Adrenal gland (tissue), 12 donors: Measurements from ENCODE around the gene CNOT6L. TPM values are rescaled to one million over a fixed set of nuclear protein-coding genes. Genes with fewer than 3 reads are reported as not detected.

Source experiments
- DNase-seq, 7 donors: peaks; one replicate each; pipeline ENCODE4 v3.0.0-alpha.2; 2019 to 2020
- H3K27ac ChIP-seq, 5 donors: fragments of 200-600 bp; sonication (generic) in 4 of 5; 1 replicate in 3 of 5; 2 replicates in 2 of 5; pipeline versions ENCODE4 v1.5.1 to v1.8.0; 2016 to 2020; ENCODE audit warnings: mild to moderate bottlenecking in 1 of 5
- H3K27me3 ChIP-seq: fragments of 200-600 bp; 2 replicates; pipeline ENCODE4 v1.8.0; 2021
- H3K36me3 ChIP-seq, 2 donors: fragments of 200-600 bp; replicated peaks in 1 of 2; 1 replicate in 1 of 2; 2 replicates in 1 of 2; pipeline versions ENCODE4 v1.5.1 to v1.8.0; 2018 to 2022
- H3K4me1 ChIP-seq, 2 donors: fragments of 200-600 bp; replicated peaks in 1 of 2; 1 replicate in 1 of 2; 2 replicates in 1 of 2; pipeline versions ENCODE4 v1.5.1 to v1.8.0; 2018 to 2021
- H3K4me3 ChIP-seq, 4 donors: fragments of 200-600 bp; sonication (generic) in 3 of 4; one replicate each; pipeline ENCODE4 v1.5.1; 2016 to 2018
- H3K9me3 ChIP-seq, 3 donors: fragments of 200-600 bp; sonication (generic) in 1 of 3; replicated peaks in 1 of 3; 1 replicate in 2 of 3; 2 replicates in 1 of 3; pipeline versions ENCODE4 v1.5.1 to v1.8.0; 2016 to 2021
- POLR2A ChIP-seq, 2 donors: fragments of 450-650 bp; IDR thresholded peaks; one replicate each; pipeline ENCODE4 v1.6.1; 2017; ENCODE audit warnings: antibody characterized with exemption in 2 of 2, mild to moderate bottlenecking in 2 of 2, moderate library complexity in 1 of 2
- WGBS, 4 donors: extraction: QIAGEN DNeasy Blood & Tissue Kit in 2 of 4; methylation state at CpG; one replicate each; pipeline versions ENCODE4 v1.1.5 to v1.1.7; 2013 to 2017; 5-methylcytosine and 5-hydroxymethylcytosine counted together
- intact Hi-C, 2 donors: fragments of 100-400 bp; cut with DNase I; formaldehyde crosslinking; loops; one replicate each; pipeline versions ENCODE4 v1.14.1 to v1.15.0; 2022 to 2023
- polyA plus RNA-seq, 3 donors: library from polyadenylated mRNA; stranded (reverse); fragments of 200-250 nt in 2 of 3; fragments of 350-450 nt in 1 of 3; fragmentation: Illumina TruSeq in 1 of 3; extraction: RNeasy Lipid Tissue Mini Kit (QIAGEN cat#74804) in 1 of 3; gene quantifications; one replicate each; pipeline ENCODE4 v1.2.3, GENCODE V29; 2013 to 2014
- total RNA-seq, 9 donors: library from RNA; depleted of rRNA in 4 of 9; stranded (reverse); fragments of >200 nt in 4 of 9; fragments of 120-200 nt in 1 of 9; fragmentation: NEBNext Ultra II Directional in 1 of 9; extraction: Animal tissue kit (Norgen Biotek cat#: 25700) in 1 of 9; gene quantifications; one replicate each; pipeline versions ENCODE4 v1.1.0 to v1.2.4, GENCODE V29; 2013 to 2023
- TF ChIP-seq, protein P1 (sequence below), 6 experiments: fragments of 450-650 bp in 4 of 6; fragments of 200-600 bp in 2 of 6; sonication (generic) in 1 of 6; IDR thresholded peaks; 1 replicate in 5 of 6; 2 replicates in 1 of 6; pipeline versions ENCODE4 v1.5.1 to v1.8.0; 2016 to 2021; ENCODE audit warnings: antibody characterized with exemption in 6 of 6, mild to moderate bottlenecking in 2 of 6, moderate library complexity in 1 of 6
- donor health status: healthy with polysubstance abuse.
- donor health status: Bipolar disorder and iron deficiency.
- donor health status: DM: yes; HTN: yes; CAD: no.
- donor health status: DM: no; HTN: no; CAD: no.
- donor health status: DM: no; HTN: no; CAD: no.
- donor health status: DM: yes; HTN: yes; CAD: no.

CNOT6L gene
- total and polyA plus RNA-seq, 12 donors = 4.0 to 50.9 (median 21.0) TPM

DNA sequence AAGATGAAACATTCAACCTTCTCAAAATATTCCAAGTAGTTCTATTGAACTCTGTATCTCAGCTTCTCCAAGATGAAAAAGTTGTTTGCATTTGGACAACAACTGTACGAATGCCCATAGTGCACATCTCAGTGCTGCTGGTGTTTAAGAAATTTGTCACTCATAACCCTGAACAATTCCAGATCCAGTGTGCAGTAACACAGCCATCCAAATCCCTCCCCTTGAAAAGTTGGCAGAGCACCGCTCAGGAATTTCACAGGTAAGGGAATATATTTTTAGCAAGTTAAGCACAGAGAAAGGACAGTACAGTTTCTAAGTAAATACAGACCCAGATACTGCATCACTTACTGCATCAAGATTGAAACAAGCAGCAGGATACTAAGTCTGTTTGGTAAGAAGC, 104.7 kb downstream of the CNOT6L start:
- no peaks in the 10 kb centered on the region for H3K4me1 ChIP-seq
- no peak for DNase-seq
- H3K36me3 ChIP-seq = peaks cover 0 to under 1% of the 10 kb centered on the region in 2 donors
- intact Hi-C loops = no loop called here
- H3K27ac ChIP-seq = no peak overlapping the region
- H3K4me3 ChIP-seq = no peak overlapping the region
- TF ChIP-seq, protein P1, sequence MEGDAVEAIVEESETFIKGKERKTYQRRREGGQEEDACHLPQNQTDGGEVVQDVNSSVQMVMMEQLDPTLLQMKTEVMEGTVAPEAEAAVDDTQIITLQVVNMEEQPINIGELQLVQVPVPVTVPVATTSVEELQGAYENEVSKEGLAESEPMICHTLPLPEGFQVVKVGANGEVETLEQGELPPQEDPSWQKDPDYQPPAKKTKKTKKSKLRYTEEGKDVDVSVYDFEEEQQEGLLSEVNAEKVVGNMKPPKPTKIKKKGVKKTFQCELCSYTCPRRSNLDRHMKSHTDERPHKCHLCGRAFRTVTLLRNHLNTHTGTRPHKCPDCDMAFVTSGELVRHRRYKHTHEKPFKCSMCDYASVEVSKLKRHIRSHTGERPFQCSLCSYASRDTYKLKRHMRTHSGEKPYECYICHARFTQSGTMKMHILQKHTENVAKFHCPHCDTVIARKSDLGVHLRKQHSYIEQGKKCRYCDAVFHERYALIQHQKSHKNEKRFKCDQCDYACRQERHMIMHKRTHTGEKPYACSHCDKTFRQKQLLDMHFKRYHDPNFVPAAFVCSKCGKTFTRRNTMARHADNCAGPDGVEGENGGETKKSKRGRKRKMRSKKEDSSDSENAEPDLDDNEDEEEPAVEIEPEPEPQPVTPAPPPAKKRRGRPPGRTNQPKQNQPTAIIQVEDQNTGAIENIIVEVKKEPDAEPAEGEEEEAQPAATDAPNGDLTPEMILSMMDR (IDR thresholded peaks at IDR 0.05) = no peak
- TF ChIP-seq POLR2A (IDR thresholded peaks at IDR 0.05) = no peak
- H3K9me3 ChIP-seq = no peaks in the 10 kb centered on the region
- H3K27me3 ChIP-seq = no peaks in the 10 kb centered on the region
- 88 to 96% (median 91%) methylated on average over 2 of the region's 2 CpGs for WGBS, 4 donors

DNA sequence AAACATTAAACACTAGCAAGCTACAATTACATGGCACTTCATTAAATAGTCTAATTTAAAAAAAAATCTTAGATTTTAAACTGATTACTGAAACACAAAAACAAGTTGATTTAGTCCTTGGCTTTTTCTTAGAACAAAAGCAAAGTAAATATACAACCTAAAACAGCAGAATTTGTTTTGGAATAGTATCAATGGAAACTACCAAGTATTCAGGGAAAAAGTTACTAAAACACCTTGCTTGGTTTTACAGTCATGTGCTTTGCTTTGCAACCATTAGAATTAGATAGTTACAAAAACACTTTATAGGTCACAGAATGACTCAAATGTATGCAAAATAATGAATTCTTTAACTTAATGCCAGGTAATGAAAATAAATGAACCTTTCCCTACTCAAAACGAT, 105.3 kb downstream of the CNOT6L start:
- H3K36me3 ChIP-seq = no peaks in the 10 kb centered on the region
- H3K27me3 ChIP-seq = no peaks in the 10 kb centered on the region
- H3K27ac ChIP-seq = no peak overlapping the region
- no peaks in the 10 kb centered on the region for H3K4me1 ChIP-seq
- no peaks in the 10 kb centered on the region for H3K9me3 ChIP-seq
- intact Hi-C loops = no loop called here
- H3K4me3 ChIP-seq = no peak overlapping the region
- no peak for TF ChIP-seq POLR2A (IDR thresholded peaks at IDR 0.05)
- 95 to 100% (median 99%) methylated on average over 1 of the region's 1 CpG for WGBS, 4 donors
- DNase-seq = no peak

DNA sequence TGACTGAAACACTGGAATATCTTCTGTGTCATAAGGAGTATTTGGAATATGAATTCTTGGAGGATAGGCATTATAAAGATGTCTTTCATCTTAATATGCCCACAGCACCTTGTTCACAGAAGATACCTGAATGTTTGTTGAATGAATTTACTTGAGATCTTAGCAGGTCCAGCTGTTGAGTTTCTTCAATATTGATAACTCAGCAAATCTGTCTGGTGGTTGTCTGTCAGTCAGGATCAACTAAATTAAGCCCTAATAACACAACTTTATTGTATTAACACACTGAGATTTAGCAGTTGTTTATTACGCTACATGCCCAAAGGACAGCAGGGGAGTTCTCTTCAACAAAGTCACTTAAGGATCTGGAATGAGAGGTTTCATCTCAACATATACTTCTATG, 106.5 kb downstream of the CNOT6L start:
- Histone ChIP-seq H3K4me3 (no peak overlapping the region), H3K36me3 (no peaks in the 10 kb centered on the region), H3K27me3 (no peaks in the 10 kb centered on the region), H3K4me1 (no peaks in the 10 kb centered on the region), H3K9me3 (no peaks in the 10 kb centered on the region), H3K27ac (no peak overlapping the region)
- WGBS, 4 donors = 95 to 100% (median 99%) methylated on average over 1 of the region's 1 CpG
- no peak for TF ChIP-seq POLR2A (IDR thresholded peaks at IDR 0.05)
- TF ChIP-seq, protein P1 (IDR thresholded peaks at IDR 0.05) = no peak
- intact Hi-C loops = no loop called here
- DNase-seq = no peak

DNA sequence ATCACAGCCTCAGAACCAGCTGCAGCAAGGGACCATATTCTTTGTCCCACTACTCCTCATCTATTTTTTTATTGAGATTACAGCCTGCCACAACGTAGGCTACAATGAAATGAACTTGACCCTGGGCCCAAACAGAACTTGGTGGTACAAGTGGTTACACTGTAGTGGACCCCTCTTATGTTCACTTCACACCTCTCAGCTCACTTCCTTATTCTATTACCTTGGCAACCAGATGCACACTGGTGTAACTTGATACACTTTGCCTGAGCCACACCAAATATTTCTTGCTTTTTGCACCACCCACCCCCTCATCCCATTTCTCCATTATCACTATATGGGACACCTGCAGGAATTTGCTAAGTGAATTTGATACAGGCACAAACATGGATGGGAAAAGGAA, 107.7 kb downstream of the CNOT6L start:
- TF ChIP-seq, protein P1 (IDR thresholded peaks at IDR 0.05) = no peak
- no peak for TF ChIP-seq POLR2A (IDR thresholded peaks at IDR 0.05)
- DNase-seq = no peak
- intact Hi-C loops = no loop called here
- Histone ChIP-seq H3K36me3 (no peaks in the 10 kb centered on the region), H3K27ac (no peak overlapping the region), H3K4me1 (no peaks in the 10 kb centered on the region), H3K27me3 (no peaks in the 10 kb centered on the region), H3K9me3 (no peaks in the 10 kb centered on the region), H3K4me3 (no peak overlapping the region)
- WGBS, 4 donors = 80 to 84% (median 83%) methylated on average over 1 of the region's 1 CpG

DNA sequence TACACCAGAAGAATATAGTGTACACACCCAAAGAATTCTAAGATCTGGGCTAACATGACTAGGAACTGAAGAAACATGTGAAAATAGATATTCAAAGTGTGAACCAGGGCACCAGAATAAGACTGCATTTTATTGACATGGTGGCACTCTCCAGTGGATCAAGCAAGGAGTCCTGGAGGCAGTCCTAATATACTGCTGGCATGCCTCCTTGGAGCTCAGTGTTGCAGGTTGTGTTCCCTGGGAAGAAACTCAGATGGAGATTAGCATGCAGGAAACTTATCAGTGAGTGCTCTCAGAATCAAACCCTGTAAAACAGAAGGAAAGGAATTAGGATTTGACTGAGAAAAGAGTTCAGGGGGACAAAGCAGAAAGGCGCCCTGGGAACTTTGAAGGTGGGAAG, 108.5 kb downstream of the CNOT6L start:
- intact Hi-C loops = no loop called here
- no peaks in the 10 kb centered on the region for H3K4me1 ChIP-seq
- no peak for DNase-seq
- H3K9me3 ChIP-seq = no peaks in the 10 kb centered on the region
- no peak overlapping the region for H3K27ac ChIP-seq
- H3K4me3 ChIP-seq = no peak overlapping the region
- H3K27me3 ChIP-seq = no peaks in the 10 kb centered on the region
- TF ChIP-seq, protein P1 (IDR thresholded peaks at IDR 0.05) = no peak
- TF ChIP-seq POLR2A (IDR thresholded peaks at IDR 0.05) = no peak
- WGBS, 4 donors = 93 to 100% (median 98%) methylated on average over 1 of the region's 1 CpG
- no peaks in the 10 kb centered on the region for H3K36me3 ChIP-seq
